Mesendoderm (in vitro differentiated cells): ENCODE results near the gene LIPA.

Source experiments
- DNase-seq: peaks from one replicate; pipeline ENCODE4 v3.0.0; 2013
- H2AK5ac ChIP-seq: 2 replicates; pipeline ENCODE4 v1.6.1; 2013; ENCODE audit warnings: low read length, inconsistent platforms
- H2BK120ac ChIP-seq: 2 replicates; pipeline ENCODE4 v1.6.1; 2013; ENCODE audit warnings: low read depth, mild to moderate bottlenecking, low read length, moderate library complexity, mixed read lengths
- H2BK15ac ChIP-seq: replicated peaks from 2 replicates; pipeline ENCODE4 v1.6.1; 2013; ENCODE audit warnings: low read depth, mild to moderate bottlenecking, moderate library complexity
- H2BK5ac ChIP-seq: 2 replicates; pipeline ENCODE4 v1.6.1; 2013; ENCODE audit warnings: low read length, inconsistent platforms
- H3K18ac ChIP-seq: 2 replicates; pipeline ENCODE4 v1.6.1; 2013; ENCODE audit warnings: mild to moderate bottlenecking, low read length, mixed read lengths
- H3K23ac ChIP-seq: one replicate; pipeline ENCODE4 v1.6.1; 2013; ENCODE audit warnings: low read length
- H3K27ac ChIP-seq: 2 replicates; pipeline ENCODE4 v1.5.1; 2013; ENCODE audit warnings: low read depth, mild to moderate bottlenecking, inconsistent platforms, low read length, moderate library complexity
- H3K27me3 ChIP-seq: 2 replicates; pipeline ENCODE4 v1.6.1; 2013; ENCODE audit warnings: low read length, control low read depth, mild to moderate bottlenecking, inconsistent platforms; ENCODE audit not compliant: insufficient read depth, poor library complexity
- H3K36me3 ChIP-seq: 2 replicates; pipeline ENCODE4 v1.6.1; 2013; ENCODE audit warnings: low read length, inconsistent platforms; ENCODE audit not compliant: control insufficient read depth, insufficient read depth
- H3K4ac ChIP-seq: one replicate; pipeline ENCODE4 v1.6.1; 2013; ENCODE audit warnings: low read depth, mild to moderate bottlenecking, low read length, moderate library complexity
- H3K4me1 ChIP-seq: 2 replicates; pipeline ENCODE4 v1.6.1; 2013; ENCODE audit warnings: low read depth, low read length, inconsistent platforms; ENCODE audit not compliant: control insufficient read depth
- H3K4me2 ChIP-seq: 2 replicates; pipeline ENCODE4 v1.6.1; 2013; ENCODE audit warnings: low read length
- H3K4me3 ChIP-seq: 2 replicates; pipeline ENCODE4 v1.5.1; 2013; ENCODE audit warnings: mild to moderate bottlenecking, low read length
- H3K56ac ChIP-seq: one replicate; pipeline ENCODE4 v1.6.1; 2013; ENCODE audit warnings: low read length
- H3K79me1 ChIP-seq: 2 replicates; pipeline ENCODE4 v1.6.1; 2013; ENCODE audit warnings: low read length, inconsistent platforms
- H3K79me2 ChIP-seq: 2 replicates; pipeline ENCODE4 v1.6.1; 2013; ENCODE audit warnings: mild to moderate bottlenecking, low read length; ENCODE audit not compliant: control insufficient read depth, insufficient read depth
- H3K9ac ChIP-seq: 2 replicates; pipeline ENCODE4 v1.6.1; 2013; ENCODE audit warnings: low read length, inconsistent platforms
- H4K5ac ChIP-seq: one replicate; pipeline ENCODE4 v1.6.1; 2013; ENCODE audit warnings: low read length
- H4K8ac ChIP-seq: one replicate; pipeline ENCODE4 v1.6.1; 2013; ENCODE audit warnings: low read depth, mild to moderate bottlenecking, control low read depth, low read length, moderate library complexity
- whole genome bisulfite sequencing: extraction: QIAGEN DNeasy Blood & Tissue Kit; methylation state at CpG from one replicate; pipeline ENCODE4 v1.1.7; 2013; ENCODE audit warnings: low lambda C conversion rate, missing lambda C conversion rate; ENCODE audit not compliant: insufficient coverage; ENCODE audit errors: extremely low coverage; 5-methylcytosine and 5-hydroxymethylcytosine counted together

The LIPA gene

DNA sequence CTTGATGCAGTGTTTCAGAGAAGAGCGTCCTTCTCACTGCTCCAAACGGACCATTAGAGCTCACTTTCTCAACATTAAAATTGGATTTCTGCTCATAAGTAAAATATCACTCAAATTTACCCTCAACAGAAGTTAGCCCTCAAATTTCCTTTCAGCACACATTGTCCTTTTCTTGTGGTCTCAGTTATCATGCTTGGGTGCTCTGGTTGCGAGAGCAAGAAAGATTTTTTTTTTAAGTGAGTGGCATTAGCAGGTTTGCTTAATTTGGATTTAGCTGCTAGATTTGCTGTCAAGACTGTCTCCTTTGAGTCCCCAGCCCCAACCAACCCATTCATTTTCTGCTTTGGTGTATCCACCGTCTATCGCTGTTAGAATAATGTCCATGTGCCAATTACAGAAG lies 41.9 kb downstream of the LIPA start:
- no CpG with 5 or more reads among the region's 5 CpGs for WGBS
- Histone ChIP-seq H3K27me3 (peaks cover 26% of the 10 kb centered on the region), H3K4me2 (no peak overlapping the region)

DNA sequence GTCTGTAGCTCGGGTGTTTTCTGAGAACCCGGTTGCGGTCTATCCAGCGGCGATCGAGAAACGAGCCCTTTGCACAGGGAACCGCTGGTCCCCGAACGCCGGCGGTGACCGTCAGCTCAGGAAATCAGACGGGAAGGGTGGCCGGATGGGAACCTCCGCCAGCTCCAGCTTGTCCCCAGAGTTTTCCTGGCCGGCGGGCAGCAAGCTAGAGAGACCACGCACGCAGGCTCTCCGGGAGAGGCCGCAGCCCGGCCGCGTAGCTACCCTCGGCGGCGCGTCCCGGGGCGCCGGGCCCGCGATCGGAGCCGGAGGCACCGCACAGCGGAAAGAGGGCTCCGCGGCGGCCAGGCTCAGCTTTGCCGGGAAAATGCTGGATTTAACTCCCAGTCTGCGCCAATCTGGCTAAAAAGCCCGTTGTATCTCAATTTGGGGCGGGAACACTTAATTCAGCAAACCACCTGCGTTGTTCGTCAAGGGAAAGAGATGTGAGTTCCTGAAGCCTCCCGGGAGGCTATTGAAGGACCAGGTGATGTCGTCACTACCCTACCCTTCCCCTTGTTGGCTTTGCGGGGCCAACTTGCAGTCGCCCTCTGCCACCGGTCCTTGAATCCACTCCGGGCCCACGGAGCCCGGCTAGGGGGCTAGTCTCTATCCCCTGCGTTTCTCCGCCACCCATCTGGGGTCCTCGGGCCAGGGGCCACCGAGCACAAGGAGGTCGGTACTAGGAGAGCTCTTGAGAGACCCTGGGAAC lies 43.6 kb downstream of the LIPA start:
- Histone ChIP-seq H3K27ac (no peak overlapping the region), H3K27me3 (peaks cover 26% of the 10 kb centered on the region), H2BK120ac (no peak overlapping the region), H2BK15ac (no peak overlapping the region), H4K8ac (no peak overlapping the region), H3K9ac (peak overlapping the region; percentile 39), H3K56ac (peak overlapping the region; percentile 65), H4K5ac (no peak overlapping the region), H3K23ac (no peak overlapping the region), H3K18ac (no peak overlapping the region), H3K79me2 (no peaks in the 10 kb centered on the region), H3K4me3 (peak overlapping the region; percentile 23), H3K36me3 (no peaks in the 10 kb centered on the region), H2AK5ac (no peak overlapping the region), H2BK5ac (no peak overlapping the region), H3K4me1 (peaks cover 2% of the 10 kb centered on the region), H3K79me1 (no peaks in the 10 kb centered on the region), H3K4ac (no peak overlapping the region), H3K4me2 (peak overlapping the region; percentile 75)
- peak; percentile 66 for DNase-seq
- no CpG with 5 or more reads among the region's 60 CpGs for WGBS

More for the DNA sequence above, 41.9 kb downstream of the LIPA start:
- Histone ChIP-seq H2AK5ac (no peak overlapping the region), H4K5ac (no peak overlapping the region), H4K8ac (no peak overlapping the region), H3K36me3 (no peaks in the 10 kb centered on the region), H3K4me3 (no peak overlapping the region), H2BK5ac (no peak overlapping the region), H3K9ac (no peak overlapping the region), H3K4me1 (peaks cover 2% of the 10 kb centered on the region), H3K23ac (no peak overlapping the region), H3K18ac (no peak overlapping the region), H3K4ac (no peak overlapping the region), H3K79me1 (no peaks in the 10 kb centered on the region), H3K27ac (no peak overlapping the region), H2BK15ac (no peak overlapping the region), H3K79me2 (no peaks in the 10 kb centered on the region), H3K56ac (no peak overlapping the region), H2BK120ac (no peak overlapping the region)
- DNase-seq: no peak

DNA sequence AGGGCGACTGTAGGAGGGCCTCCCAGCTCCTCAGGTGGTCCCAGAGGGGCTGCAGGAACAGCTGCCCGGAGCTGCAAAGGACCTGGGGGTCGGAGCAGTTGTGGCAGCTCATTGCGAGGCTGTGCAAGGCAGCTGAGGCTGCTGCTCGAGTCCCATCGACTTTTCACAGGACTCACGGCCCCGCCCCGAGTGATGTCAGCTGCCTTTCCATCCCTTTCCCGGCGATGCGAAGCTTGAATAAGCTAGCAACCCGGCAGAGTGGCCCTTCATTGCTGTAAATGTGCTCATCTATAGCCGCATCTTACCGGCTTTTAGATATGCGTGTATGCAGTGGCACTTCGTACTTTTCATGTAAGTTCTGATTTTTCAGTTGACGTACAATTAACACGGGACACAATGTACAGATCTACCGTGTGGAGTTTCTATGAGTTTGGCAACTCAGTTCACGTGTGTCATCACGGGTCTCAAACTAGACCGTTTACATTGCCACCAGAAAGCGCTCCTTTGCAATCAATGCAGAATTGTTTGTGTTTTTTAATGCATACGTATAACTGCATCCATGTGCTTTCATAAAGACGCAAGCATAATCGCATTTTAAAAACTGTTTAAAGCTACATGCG lies 44.3 kb downstream of the LIPA start, which contains the start of gene CH25H:
CH25H (minus strand) TSS at position 137 of the 620 bp plus-strand sequence; CDS start at position 112, 25 bp downstream.
- peak within 1 kb of the TSS; percentile 39 for H3K9ac ChIP-seq
- peaks cover 26% of the 10 kb centered on the region for H3K27me3 ChIP-seq
- H3K4me1 ChIP-seq: peaks cover 2% of the 10 kb centered on the region
- H3K4me3 ChIP-seq: peak within 1 kb of the TSS; percentile 23
- H4K8ac ChIP-seq: no peak within 1 kb of the TSS
- no peak within 1 kb of the TSS for H2BK5ac ChIP-seq
- no peak within 1 kb of the TSS for H4K5ac ChIP-seq
- no peak within 1 kb of the TSS for H3K4ac ChIP-seq
- H3K56ac ChIP-seq: peak within 1 kb of the TSS; percentile 65
- H3K27ac ChIP-seq: no peak within 1 kb of the TSS
- no peak within 1 kb of the TSS for H2BK15ac ChIP-seq
- no peak within 1 kb of the TSS for H2AK5ac ChIP-seq
- H3K23ac ChIP-seq: peak within 1 kb of the TSS; percentile 67
- DNase-seq: peak; percentile 82
- H3K79me1 ChIP-seq: no peaks in the 10 kb centered on the region
- no peaks in the 10 kb centered on the region for H3K36me3 ChIP-seq
- peak within 1 kb of the TSS; percentile 75 for H3K4me2 ChIP-seq
- no peak within 1 kb of the TSS for H2BK120ac ChIP-seq
- WGBS: no CpG with 5 or more reads among the region's 28 CpGs
- no peaks in the 10 kb centered on the region for H3K79me2 ChIP-seq
- no peak within 1 kb of the TSS for H3K18ac ChIP-seq

DNA sequence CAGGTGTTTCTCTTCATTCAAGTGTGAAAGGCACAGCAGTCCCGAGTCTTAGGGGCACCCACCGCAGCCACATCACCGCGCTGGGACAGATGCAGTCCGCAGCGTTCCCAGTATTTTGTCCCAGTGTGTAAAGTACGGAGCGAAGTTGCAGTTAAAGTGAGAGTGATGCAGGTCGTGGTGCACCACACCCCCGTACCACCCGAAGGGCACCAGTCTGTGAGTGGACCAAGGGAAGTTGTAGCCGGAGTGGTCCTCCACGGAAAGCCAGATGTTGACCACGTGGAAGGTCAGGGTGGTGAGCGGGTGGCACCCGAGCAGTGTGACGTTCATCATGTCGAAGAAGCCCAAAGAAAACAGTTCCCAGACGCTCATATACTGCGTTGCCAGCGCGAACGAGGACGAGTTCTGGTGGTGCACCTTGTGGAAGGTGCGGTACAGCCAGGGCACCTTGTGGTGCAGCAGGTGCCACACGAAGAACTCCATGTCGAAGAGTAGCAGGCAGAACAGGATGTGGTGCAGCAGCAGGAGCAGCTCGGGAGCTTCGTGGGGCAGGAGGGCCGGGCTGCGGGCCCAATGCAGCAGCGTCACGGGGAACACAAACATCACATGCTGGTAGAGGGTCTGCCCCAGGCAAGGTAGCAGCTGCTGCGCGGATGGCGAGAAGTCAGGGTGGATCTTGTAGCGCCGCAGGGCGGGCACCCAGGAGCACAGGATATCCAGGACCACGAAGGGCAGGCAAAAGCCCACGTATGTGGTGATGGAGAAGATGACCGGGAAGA lies 45.0 kb downstream of the LIPA start:
- Histone ChIP-seq H2BK15ac (no peak overlapping the region), H2BK5ac (no peak overlapping the region), H3K79me1 (no peaks in the 10 kb centered on the region), H3K56ac (no peak overlapping the region), H3K23ac (no peak overlapping the region), H3K18ac (no peak overlapping the region), H2BK120ac (no peak overlapping the region), H3K27ac (no peak overlapping the region), H3K9ac (no peak overlapping the region), H4K5ac (no peak overlapping the region), H3K79me2 (no peaks in the 10 kb centered on the region), H4K8ac (no peak overlapping the region), H3K4me2 (peak overlapping the region; percentile 75), H3K4ac (no peak overlapping the region), H3K4me1 (peaks cover 2% of the 10 kb centered on the region), H3K36me3 (no peaks in the 10 kb centered on the region), H3K27me3 (peaks cover 26% of the 10 kb centered on the region), H3K4me3 (no peak overlapping the region), H2AK5ac (no peak overlapping the region)
- WGBS: no CpG with 5 or more reads among the region's 42 CpGs
- DNase-seq: no peak

DNA sequence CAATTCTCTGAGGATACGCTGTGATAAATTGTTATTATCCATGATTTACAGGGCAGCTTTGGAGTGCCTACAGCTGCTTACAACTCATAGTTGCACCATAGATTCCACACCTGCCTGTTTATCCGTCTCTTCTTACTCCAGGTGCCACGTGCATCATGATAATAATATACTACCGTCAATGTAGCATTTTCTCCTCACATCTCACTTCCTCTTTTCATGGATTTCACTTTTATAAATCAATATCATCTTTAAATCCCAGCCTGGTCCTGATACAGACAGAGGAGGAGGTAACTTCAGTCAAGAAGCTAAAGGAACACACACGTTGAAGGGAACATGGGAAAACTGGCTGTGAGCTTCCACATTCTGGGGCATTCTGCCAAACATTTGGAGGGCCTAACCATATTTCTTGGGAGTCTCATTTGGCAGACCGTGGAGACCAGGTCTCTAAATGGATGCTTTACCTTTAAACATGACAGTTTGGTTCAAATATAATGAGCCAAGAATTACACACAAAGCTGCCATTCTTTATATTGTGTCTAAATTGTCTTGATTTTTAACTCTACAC lies 46.9 kb downstream of the LIPA start:
- no peak overlapping the region for H3K18ac ChIP-seq
- no CpG with 5 or more reads among the region's 6 CpGs for WGBS
- no peak overlapping the region for H2AK5ac ChIP-seq
- H3K27ac ChIP-seq: no peak overlapping the region
- H4K5ac ChIP-seq: no peak overlapping the region
- no peaks in the 10 kb centered on the region for H3K79me1 ChIP-seq
- no peak overlapping the region for H3K56ac ChIP-seq
- H3K4me3 ChIP-seq: no peak overlapping the region
- no peak overlapping the region for H3K4ac ChIP-seq
- peaks cover 26% of the 10 kb centered on the region for H3K27me3 ChIP-seq
- no peak overlapping the region for H3K4me2 ChIP-seq
- H3K79me2 ChIP-seq: no peaks in the 10 kb centered on the region
- no peak overlapping the region for H3K23ac ChIP-seq
- no peak overlapping the region for H3K9ac ChIP-seq
- H2BK5ac ChIP-seq: no peak overlapping the region
- no peak overlapping the region for H2BK15ac ChIP-seq
- peaks cover 2% of the 10 kb centered on the region for H3K4me1 ChIP-seq
- DNase-seq: no peak
- no peak overlapping the region for H2BK120ac ChIP-seq
- H3K36me3 ChIP-seq: no peaks in the 10 kb centered on the region
- no peak overlapping the region for H4K8ac ChIP-seq
